Articular chondrocyte of knee joint (primary cell): ENCODE data around the gene SOX6. TPM values are rescaled to one million over a fixed set of nuclear protein-coding genes. Genes with fewer than 3 reads are reported as not detected.

Source experiments
- total RNA-seq: library from RNA; depleted of rRNA; stranded (reverse); fragments of >200 nt; gene quantifications from 2 replicates; pipeline ENCODE4 v1.2.3, GENCODE V29; 2012

The SOX6 gene
- total RNA-seq, result 8.4 and 11.6 TPM in 2 replicates

DNA sequence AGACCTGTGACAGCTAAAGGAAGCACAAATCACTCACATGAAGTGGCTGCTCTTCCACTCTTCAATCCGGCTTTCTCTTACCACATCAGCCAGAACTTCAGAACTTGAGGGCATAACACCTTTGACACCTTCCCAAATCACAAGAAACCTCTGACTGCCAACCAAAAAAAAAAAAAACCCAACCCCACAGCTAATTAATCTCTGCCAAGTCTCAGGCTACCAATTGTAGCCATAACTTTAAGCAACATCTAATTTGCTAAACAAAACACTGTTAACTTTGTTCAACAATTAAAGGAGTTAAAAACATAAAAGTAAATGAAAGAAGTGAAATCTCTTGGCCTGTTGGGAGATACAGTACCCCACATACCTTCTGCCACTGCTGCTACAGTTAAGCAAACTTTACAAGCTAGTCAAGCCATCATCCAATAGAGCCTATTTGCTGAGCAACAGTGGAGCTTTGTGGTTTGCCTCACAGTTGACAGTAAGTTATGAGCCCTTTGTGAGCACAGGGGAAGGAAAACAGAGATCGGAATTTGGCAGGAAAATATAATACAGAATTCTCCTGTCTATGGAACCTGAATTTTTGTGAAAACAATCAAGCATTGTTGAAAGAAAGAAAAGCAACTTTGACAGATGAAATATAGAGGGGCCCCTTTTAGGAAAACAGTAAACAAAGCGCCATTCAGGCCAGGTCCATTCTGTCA is at the start of gene SOX6:
Gene SOX6 (minus strand): TSS at position 490 of the 704 bp plus-strand sequence. CDS start 15,298 bp downstream, outside the sequence.

